ENCODE data around the gene C8A. TPM values are rescaled to one million over a fixed set of nuclear protein-coding genes. Genes with fewer than 3 reads are reported as not detected.

The C8A gene
- not detected in 2 replicates for total RNA-seq

DNA sequence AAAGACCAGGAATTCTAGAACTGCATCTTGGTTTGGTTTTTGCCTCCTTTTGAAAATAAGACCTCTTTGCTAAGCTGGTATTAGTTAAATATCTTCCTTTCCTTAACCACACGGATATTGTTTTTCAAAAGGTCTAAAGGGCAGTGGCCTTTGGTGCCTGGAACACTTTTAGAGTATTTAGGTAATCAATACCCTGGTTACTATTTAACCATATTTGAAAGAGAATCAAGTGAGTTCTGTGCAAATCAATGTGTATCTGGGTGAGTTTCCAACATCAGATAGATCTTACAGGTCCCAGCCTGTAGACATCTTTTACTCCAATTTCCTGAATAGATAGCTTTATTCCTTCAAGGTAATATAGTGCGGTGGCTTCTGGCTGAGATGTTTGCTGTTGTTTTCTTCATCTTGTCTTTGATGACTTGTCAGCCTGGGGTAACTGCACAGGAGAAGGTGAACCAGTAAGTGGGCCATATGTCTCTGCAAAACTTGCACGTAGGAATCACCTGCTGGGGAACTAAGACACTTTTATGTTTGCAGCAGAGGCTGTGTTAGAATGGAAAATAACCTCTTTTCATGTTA lies at the start of gene C8A:
C8A (plus strand) TSS at position 277 of the 579 bp plus-strand sequence; CDS start at position 382, 105 bp downstream.

DNA sequence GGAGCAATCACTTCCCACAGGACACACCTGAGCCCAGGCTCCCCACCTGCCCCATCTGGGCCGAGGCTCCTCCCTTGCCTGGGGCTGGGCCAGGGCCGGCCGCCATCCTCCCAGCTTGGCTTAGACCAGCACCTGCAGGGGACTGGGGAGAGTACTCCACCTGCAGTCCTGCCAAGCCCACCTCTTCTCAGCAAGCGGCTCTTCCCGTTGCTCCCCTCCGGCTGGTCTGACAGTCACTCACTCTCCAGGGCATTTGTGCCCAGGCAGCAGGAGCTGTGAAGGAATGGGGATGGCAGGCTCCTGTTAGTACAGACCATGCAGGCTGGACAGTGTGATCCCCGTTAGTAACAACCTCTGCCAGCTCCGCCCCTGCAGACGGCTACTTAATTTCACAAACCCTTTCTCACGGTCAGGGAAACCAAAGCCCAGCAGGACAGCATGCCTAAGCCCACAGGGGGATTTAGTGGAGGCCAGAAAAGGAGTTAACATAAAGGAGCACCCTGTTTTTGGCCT lies 35.2 kb upstream of the C8A start, which contains the start of gene FYB2:
FYB2 (minus strand) TSS at position 18 of the 513 bp plus-strand sequence. CDS start 114 bp downstream, outside the sequence.

DNA sequence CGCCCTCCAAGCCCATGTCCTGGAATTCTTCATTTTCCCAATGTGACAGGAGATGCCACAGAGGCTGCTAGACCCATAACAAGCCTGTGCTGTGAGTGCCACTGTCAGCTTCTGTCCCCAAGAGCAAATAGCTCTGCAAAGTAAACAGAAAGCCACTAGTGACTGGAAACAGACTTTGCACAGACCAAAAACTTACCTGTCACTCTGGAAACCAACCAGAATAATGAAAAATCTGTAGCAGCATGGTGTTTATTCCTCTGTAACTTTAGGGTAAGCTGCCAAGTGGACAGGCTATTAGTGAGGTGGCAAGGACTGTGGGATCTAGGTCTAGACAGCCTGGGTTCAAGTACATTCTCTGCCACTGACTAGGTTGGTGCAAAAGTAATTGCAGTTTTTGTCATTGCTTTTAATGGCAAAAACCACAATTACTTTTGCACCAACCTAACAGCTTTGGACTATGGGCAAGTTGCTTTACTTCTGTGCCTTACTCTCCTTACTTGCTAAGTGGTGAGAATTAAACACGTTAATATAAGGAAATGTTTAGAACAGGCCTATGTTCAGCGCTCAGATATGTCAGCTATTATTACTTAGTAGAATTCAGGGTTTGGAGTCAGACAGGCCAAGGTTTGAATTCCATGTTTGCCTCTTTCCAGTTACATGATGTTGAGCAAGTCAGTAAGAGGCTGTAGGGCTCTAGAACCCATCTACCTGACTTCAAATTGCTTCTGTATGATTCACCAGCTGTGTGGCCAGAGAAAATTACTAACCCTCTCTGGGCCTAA lies 111.5 kb downstream of the C8A start, which contains the start of gene C8B:
C8B (minus strand) TSS at position 100 of the 782 bp plus-strand sequence; CDS start at position 33, 67 bp downstream.

Other genes with a start within 250 kb of the C8A start
- 3.0 and 3.1 TPM in 2 replicates for gene PRKAA2, start 209.5 kb upstream of the C8A start, total RNA-seq
- not detected in 2 replicates for gene FYB2, start 35.4 kb upstream of the C8A start, total RNA-seq
- not detected in 2 replicates for gene C8B, start 111.2 kb downstream of the C8A start, total RNA-seq

All from endothelial cell of coronary artery (primary cell).